ENCODE results near the gene PCNX4. TPM values are rescaled to one million over a fixed set of nuclear protein-coding genes. Genes with fewer than 3 reads are reported as not detected.

The PCNX4 gene
- total and polyA plus RNA-seq, 2 experiments from 2014 or later, result 22.9 to 77.5 TPM

DNA sequence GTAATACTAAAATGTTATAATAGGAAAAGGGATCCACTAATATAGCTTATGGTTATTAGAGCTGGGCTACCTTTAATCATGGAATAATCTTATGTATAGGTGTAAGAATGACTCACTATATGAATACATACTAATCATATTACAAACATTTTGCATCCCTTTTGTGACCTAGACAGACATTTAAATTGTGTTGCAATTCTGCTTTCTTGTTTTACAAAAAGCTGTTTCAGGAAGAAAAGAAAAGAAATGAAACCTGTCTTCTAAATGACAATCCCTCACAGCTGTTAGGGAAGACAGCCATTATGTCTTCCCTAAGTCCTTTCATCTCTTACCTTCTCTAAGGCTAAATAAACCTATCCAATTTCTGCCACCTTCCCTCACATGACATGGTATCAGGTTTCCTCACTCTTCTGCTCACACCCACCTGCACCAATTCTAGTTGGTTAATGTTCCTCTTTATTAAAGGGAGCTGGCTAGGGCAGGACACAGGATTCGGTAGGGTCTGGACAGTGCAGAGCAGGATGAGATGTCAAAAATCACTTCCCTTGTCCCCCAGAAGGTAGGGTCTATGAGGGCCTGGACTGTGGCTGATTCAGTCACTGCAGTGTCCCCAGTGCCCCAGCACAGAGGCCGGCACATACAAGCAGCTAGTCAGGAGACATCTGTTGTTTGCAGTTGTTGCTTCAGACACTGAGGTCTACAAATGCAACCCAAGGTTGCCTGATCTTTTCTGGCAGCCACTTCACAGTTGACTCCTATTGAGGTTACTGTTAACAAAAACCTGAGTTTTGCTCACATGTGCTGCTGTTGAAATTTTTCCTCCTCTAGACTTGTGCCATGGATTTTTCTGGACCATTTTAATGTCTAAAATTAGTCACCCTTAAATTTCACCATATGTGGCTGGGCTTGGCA, 69.7 kb downstream of the PCNX4 start:
- Histone ChIP-seq H3K4me2 (peak overlapping the region; percentile 3; the same call in 1 of the 2 replicates), H4K20me1 (replicated peaks; ENCODE audit: insufficient read depth) (peaks cover 3% of the 10 kb centered on the region; the same call in 1 of the 2 replicates), H3K4me3 (0 out of 2 replicates have a peak overlapping the region, but pooled peaks have one; percentile 16), H3K36me3 (ENCODE audit: insufficient read depth) (no peaks in the 10 kb centered on the region), H2AFZ (no peak overlapping the region), H3F3A (replicated peaks; ENCODE audit: low read depth) (no peaks in the 10 kb centered on the region), H3K9me2 (ENCODE audit: insufficient read depth) (no peaks in the 10 kb centered on the region), H3K4me1 (ENCODE audit: insufficient read depth) (peaks cover 28% of the 10 kb centered on the region), H3K27me3 (ENCODE audit: insufficient read depth) (peaks cover 11% of the 10 kb centered on the region; the same call in 1 of the 2 replicates), H3K79me2 (replicated peaks; ENCODE audit: insufficient read depth) (0 out of 2 replicates have a peak, but pooled peaks cover 8% of the 10 kb centered on the region), H3K27ac (ENCODE audit: low read depth) (no peak overlapping the region)
- Mint-ChIP-seq H3K9me3 (no peaks in the 10 kb centered on the region), H3K36me3 (ENCODE audit: low read depth) (no peaks in the 10 kb centered on the region; the same call in 2 of the 3 replicates), H3K27ac (no peak overlapping the region), H3K27me3 (ENCODE audit: insufficient read depth, low read depth, poor library complexity) (peaks cover 3% of the 10 kb centered on the region), H3K4me1 (peaks cover 22% of the 10 kb centered on the region), H3K4me3 (no peak overlapping the region)
- TF ChIP-seq NANOG (IDR thresholded peaks at IDR 0.05; ENCODE audit: borderline replicate concordance) (peak; percentile 36; the same call in 1 of the 2 replicates), ZNF114 (CRISPR knock-in tag; IDR thresholded peaks at IDR 0.05) (no peak)
- TF ChIP-seq, protein P1, sequence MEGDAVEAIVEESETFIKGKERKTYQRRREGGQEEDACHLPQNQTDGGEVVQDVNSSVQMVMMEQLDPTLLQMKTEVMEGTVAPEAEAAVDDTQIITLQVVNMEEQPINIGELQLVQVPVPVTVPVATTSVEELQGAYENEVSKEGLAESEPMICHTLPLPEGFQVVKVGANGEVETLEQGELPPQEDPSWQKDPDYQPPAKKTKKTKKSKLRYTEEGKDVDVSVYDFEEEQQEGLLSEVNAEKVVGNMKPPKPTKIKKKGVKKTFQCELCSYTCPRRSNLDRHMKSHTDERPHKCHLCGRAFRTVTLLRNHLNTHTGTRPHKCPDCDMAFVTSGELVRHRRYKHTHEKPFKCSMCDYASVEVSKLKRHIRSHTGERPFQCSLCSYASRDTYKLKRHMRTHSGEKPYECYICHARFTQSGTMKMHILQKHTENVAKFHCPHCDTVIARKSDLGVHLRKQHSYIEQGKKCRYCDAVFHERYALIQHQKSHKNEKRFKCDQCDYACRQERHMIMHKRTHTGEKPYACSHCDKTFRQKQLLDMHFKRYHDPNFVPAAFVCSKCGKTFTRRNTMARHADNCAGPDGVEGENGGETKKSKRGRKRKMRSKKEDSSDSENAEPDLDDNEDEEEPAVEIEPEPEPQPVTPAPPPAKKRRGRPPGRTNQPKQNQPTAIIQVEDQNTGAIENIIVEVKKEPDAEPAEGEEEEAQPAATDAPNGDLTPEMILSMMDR (conservative IDR thresholded peaks at IDR 0.05; ENCODE audit: low read depth in 2 of 2), result no peak
- DNase-seq (ENCODE audit: low spot score) (peak; percentile 41), ATAC-seq (no peak; the same call in 2 of the 3 replicates)

DNA sequence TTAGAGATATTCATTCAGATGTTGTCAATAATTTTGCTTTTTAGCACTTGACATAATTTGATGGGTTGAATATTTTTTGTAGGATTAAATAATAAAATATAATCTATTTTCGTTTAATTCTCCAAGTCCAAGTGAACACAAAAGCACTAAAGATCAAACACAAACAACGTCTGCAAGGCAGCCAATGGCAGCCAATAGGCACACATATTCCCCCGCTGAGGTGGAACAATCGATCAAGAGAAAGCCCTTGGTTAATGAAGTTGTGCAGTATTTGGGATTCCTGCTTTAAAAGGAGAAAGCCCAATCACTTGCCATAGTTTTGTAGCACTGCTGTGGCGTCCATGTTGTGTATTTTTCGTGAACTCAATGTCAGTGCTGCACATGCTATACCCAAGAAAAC, 72.0 kb downstream of the PCNX4 start:
- Mint-ChIP-seq H3K27me3 (ENCODE audit: insufficient read depth, low read depth, poor library complexity) (peaks cover 3% of the 10 kb centered on the region), H3K4me3 (peak overlapping the region; percentile 95; the same call in 2 of the 3 replicates), H3K27ac (no peak overlapping the region), H3K36me3 (ENCODE audit: low read depth) (no peaks in the 10 kb centered on the region; the same call in 2 of the 3 replicates), H3K4me1 (peaks cover 22% of the 10 kb centered on the region), H3K9me3 (no peaks in the 10 kb centered on the region)
- Histone ChIP-seq H3K27me3 (ENCODE audit: insufficient read depth) (peaks cover 15% of the 10 kb centered on the region; the same call in 1 of the 2 replicates), H3K4me2 (peak overlapping the region; percentile 89; the same call in 1 of the 2 replicates), H3K4me3 (peak overlapping the region; percentile 67; the same call in 1 of the 2 replicates), H2AFZ (no peak overlapping the region), H3K36me3 (ENCODE audit: insufficient read depth) (no peaks in the 10 kb centered on the region), H3F3A (replicated peaks; ENCODE audit: low read depth) (no peaks in the 10 kb centered on the region), H3K27ac (ENCODE audit: low read depth) (no peak overlapping the region), H4K20me1 (replicated peaks; ENCODE audit: insufficient read depth) (no peaks in the 10 kb centered on the region; the same call in 1 of the 2 replicates), H3K79me2 (replicated peaks; ENCODE audit: insufficient read depth) (0 out of 2 replicates have a peak, but pooled peaks cover 8% of the 10 kb centered on the region), H3K4me1 (ENCODE audit: insufficient read depth) (peaks cover 28% of the 10 kb centered on the region), H3K9me2 (ENCODE audit: insufficient read depth) (no peaks in the 10 kb centered on the region)
- ATAC-seq (no peak), DNase-seq (ENCODE audit: low spot score) (peak; percentile 36)
- TF ChIP-seq POLR2AphosphoS5 (IDR thresholded peaks at IDR 0.05; ENCODE audit: low read depth), result no peak
- TF ChIP-seq, protein P2, sequence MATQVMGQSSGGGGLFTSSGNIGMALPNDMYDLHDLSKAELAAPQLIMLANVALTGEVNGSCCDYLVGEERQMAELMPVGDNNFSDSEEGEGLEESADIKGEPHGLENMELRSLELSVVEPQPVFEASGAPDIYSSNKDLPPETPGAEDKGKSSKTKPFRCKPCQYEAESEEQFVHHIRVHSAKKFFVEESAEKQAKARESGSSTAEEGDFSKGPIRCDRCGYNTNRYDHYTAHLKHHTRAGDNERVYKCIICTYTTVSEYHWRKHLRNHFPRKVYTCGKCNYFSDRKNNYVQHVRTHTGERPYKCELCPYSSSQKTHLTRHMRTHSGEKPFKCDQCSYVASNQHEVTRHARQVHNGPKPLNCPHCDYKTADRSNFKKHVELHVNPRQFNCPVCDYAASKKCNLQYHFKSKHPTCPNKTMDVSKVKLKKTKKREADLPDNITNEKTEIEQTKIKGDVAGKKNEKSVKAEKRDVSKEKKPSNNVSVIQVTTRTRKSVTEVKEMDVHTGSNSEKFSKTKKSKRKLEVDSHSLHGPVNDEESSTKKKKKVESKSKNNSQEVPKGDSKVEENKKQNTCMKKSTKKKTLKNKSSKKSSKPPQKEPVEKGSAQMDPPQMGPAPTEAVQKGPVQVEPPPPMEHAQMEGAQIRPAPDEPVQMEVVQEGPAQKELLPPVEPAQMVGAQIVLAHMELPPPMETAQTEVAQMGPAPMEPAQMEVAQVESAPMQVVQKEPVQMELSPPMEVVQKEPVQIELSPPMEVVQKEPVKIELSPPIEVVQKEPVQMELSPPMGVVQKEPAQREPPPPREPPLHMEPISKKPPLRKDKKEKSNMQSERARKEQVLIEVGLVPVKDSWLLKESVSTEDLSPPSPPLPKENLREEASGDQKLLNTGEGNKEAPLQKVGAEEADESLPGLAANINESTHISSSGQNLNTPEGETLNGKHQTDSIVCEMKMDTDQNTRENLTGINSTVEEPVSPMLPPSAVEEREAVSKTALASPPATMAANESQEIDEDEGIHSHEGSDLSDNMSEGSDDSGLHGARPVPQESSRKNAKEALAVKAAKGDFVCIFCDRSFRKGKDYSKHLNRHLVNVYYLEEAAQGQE (IDR thresholded peaks at IDR 0.05; ENCODE audit: unreplicated experiment), result no peak
- TF ChIP-seq ZNF114 (CRISPR knock-in tag; IDR thresholded peaks at IDR 0.05), result no peak
- no peak for TF ChIP-seq EZH2 (IDR thresholded peaks at IDR 0.05; ENCODE audit: low read depth, unreplicated experiment)
- TF ChIP-seq, protein P3, sequence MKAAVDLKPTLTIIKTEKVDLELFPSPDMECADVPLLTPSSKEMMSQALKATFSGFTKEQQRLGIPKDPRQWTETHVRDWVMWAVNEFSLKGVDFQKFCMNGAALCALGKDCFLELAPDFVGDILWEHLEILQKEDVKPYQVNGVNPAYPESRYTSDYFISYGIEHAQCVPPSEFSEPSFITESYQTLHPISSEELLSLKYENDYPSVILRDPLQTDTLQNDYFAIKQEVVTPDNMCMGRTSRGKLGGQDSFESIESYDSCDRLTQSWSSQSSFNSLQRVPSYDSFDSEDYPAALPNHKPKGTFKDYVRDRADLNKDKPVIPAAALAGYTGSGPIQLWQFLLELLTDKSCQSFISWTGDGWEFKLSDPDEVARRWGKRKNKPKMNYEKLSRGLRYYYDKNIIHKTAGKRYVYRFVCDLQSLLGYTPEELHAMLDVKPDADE (IDR thresholded peaks at IDR 0.05), result no peak
- TF ChIP-seq, protein P1 (conservative IDR thresholded peaks at IDR 0.05; ENCODE audit: low read depth in 2 of 2), result no peak
- no peak for TF ChIP-seq EZH2phosphoT487 (IDR thresholded peaks at IDR 0.05; ENCODE audit: unreplicated experiment)
